Skin of body (tissue), 2 donors: ENCODE data around the gene MGLL. TPM values are rescaled to one million over a fixed set of nuclear protein-coding genes. Genes with fewer than 3 reads are reported as not detected.

ENCODE experiments used
- DNase-seq: peaks from one replicate; lab custom pipeline; 2025; lab: John Stamatoyannopoulos, UW
- total RNA-seq: library from RNA; depleted of rRNA; stranded (reverse); fragments of >200 nt; gene quantifications from one replicate; pipeline ENCODE4 v1.2.3, GENCODE V29; 2014

Gene MGLL
- total RNA-seq, 1 donor from 2014 or later = 32.7 TPM

DNA sequence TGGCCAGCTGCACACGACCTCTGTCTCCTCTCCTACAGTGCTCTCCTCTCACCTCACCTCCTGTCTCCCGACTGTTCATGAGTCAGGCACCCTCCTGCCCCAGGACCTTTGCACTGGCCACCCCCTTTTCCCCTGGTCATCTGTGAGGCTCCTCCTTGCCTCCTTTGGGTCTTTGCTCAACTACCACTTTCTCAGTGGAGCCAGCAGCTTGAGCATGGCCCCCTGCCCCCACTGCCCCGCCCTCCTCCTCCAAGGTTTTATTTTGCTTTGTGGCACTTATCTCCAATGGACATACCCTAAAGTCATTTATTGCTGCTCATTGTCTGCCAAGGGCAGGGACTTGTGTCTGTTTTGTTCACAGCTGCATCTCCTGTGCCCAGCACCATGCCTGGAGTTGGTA, 64.3 kb downstream of the MGLL start:
- no peak for DNase-seq

- DNase-seq = no peak
Observed at GRCh38 chr3:127755305-127755681, 67.0 kb downstream of the MGLL start.

GRCh38 chr3:127754411-127755304, 67.7 kb downstream of the MGLL start:
- no peak for DNase-seq

DNA sequence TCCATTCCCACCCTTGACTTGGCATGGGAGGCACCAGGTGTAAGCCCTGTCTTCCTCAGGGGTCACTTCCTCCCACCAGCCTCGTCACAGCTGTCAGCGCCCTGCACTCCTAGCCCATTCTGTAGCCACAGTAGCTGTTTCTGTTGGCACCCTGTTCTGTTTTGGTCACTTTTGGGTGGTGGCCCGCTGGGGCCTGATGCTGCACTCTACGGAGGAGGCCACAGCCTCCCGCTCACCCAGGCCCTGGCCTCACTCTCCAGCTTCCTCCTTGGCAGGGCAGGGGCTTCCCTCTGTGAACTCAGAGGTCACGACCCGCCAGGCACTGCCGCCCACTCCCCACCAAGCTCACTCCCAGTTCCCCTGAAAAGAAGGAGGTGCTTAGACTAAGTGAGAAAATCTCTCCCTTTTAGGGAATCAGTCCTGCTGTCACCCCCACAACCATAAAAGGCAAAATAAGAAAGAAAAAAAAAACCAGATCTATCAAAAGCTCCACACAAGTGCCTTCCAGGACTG, 68.4 kb downstream of the MGLL start:
- no peak for DNase-seq

DNA sequence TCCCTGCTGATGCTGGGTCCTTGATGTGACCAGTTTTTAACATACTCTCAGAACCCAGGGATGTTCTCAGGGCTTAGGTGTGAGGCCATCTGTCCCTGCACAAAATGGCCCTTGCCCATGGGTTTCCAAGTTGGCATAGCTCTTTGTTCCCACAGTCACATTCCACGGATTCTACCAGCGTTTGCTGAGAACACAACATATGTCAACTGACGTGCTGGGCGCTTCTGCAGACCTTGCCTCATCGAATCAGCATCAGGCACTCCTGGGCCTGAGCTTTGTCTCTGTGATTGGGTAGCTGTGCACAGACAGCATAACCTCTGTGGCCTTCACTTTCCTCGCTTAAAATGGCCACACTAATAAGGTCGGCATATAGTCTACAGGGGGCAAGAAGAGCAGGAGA, 69.0 kb downstream of the MGLL start:
- DNase-seq = no peak

DNA sequence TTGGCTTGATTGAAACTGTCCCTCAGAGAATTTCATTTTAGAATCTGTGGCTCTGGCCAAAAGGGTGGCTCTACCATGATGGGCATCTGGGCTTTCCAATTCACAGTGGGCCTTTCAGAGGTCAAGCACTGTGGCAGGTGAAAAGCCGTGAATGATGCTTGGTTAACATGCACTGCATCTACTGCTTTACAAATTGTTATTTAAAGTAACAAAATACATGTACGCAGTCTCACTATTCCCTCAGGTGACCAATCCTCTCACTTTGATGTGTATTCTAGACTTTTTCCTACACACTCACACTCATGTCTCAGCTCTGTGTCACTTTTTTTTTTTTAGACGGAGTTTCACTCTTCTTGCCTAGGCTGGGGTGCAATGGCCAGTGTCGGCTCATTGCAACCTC, 70.5 kb downstream of the MGLL start:
- no peak for DNase-seq

DNA sequence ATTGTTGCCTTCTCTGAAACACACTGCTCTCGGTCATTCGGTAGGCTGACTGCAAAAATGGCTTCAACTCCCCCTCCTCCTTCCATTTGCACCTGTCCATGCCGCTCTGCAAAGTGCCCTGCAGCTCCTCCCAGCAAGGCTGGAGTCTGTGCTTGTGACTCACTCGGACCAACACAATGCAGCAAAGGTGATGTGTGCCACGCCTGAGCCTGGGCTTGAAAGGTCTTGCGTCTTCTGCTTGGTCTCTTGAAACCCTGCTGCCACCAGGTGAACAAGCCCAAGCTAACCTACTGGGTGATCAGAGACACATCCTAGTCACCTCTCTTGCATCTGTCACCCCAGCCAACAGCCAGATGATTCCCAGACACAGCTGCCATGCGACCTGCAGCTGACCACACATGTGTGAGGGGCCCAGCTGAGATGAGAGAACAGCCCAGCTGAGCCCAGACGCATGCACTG, 71.1 kb downstream of the MGLL start:
- no peak for DNase-seq

GRCh38 chr3:127750226-127751031, 71.9 kb downstream of the MGLL start:
- DNase-seq = no peak

DNA sequence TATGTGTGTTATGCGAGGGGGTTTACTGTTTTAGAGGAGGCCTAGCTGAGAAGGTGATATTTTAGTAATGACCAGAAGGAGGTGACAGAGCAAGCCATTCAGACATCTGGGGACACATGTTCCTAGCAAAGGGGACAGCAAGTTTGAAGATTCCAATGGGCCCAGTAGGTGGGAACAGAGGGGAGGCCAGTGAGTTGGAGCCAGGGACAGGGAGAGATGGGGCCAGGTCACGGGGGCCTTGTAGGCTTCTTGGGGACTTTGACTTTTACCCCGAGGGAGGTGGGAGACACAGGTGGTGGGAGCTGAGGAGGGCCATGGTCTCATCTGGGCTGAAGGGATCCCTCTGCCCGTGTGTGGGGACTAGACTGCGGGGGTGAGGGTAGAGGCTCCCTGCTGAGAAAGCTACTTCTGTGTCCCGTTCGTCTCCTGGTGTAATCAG, 72.5 kb downstream of the MGLL start:
- DNase-seq = no peak

DNA sequence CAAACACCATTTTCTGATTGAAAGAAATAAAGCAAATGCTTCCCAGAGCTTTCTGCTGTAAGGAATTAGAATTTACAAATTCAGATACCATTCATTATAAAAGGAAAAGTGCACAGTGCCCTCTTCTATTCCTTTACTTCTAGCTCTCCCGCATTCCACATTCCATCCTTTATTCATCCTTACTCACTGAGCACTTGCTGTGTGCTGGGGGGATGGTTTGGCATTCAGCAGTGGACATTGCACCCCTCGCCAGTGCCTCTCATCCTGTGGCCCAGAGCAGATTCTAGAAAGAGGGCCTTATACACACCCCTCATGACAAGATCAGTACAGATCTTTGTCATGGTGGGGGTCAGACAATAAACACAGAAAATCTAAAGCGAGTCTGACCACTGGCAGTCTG, 73.0 kb downstream of the MGLL start:
- DNase-seq = no peak

GRCh38 chr3:127748754-127749327, 73.5 kb downstream of the MGLL start:
- DNase-seq = no peak

GRCh38 chr3:127747751-127748521, 74.4 kb downstream of the MGLL start:
- no peak for DNase-seq

- no peak for DNase-seq
Observed at GRCh38 chr3:127747066-127747465, 75.2 kb downstream of the MGLL start.

GRCh38 chr3:127746400-127747057, 75.8 kb downstream of the MGLL start:
- no peak for DNase-seq

GRCh38 chr3:127745656-127746399, 76.5 kb downstream of the MGLL start:
- DNase-seq = no peak

DNA sequence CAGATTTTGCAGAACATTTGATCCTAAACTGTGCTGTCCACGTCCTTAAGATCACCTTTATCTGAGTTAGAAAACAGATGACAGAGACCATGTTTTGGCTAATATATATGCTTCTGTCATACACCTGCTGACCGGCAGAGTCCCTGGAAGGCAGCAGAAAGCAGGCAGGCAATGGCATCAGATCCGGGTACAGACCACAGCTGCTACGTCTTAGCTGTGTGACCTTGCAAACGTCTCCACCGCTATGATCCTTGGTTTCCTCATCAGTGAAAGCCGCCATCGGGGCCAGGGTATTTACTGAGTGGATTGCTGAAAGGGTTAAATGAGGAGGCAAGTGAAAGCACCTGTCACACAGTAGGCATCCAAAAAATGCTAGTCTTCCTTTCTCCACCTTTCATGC, 77.4 kb downstream of the MGLL start:
- no peak for DNase-seq

DNA sequence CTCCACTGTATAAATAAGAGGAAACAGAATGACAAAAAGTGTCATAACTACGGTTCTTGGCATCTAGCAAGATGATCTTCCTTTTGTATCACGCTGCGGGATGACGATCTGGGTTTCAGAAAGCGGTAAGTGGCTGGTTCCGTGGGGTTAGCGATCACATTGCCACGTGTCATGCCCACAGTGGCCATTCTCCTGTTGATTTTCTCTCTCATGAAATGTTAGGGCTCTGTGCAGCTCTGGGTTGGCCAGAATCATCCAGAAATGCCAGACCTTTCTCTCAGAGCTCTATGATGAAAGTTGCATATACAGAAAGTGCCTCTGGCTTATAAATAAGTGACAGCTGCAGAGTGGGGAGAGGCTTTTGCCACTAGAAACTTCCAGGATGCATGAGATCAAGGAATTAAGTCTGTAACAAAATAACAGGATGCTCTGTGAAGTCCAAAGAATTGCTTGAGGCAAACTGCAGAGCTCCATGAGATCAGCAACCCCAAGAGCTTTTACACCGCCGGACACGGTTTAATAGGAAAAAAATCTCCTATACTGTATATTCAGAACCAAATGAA, 78.0 kb downstream of the MGLL start:
- DNase-seq = no peak

DNA sequence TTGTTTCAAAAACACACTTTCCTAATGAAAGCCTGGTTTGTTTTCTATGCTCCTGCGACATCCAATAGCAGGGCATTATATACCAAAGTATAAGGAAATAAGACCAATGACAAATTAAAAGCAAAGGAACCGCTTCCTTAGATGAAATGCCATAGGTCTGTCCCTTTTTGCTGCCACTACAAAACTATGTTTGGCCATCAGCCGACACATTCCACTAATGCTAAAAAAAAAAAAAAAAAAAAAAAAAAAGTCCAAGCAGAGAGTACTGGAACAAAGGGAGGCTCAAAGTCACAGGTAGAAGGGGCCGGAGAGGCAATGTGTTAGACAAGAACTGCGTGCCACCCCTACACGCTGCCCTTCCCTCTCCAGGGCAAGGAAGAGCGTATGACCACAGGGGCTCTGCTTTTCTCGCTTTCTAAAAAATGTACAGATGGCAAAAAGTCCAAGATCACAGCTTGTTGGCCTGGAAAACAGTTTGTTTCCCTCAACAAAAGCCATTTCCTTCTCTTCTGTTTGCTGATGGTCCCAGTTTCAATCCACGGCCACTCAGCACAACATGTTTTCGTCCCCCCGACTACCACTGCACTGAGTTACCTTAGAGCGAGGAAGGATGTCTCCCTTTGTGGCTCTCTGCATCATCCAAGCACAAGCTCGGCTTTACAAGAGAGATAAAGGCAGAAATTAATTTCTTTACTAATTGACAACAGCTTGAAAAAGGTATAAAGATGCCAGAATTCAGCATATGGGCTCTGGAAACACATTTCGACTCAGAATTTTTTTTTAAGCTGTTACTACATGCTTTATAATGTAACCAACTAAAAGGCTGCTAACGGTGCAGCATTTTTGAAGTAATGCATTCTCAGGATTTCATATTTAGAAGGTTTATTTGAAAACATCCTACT, 78.7 kb downstream of the MGLL start:
- peak; percentile 45 for DNase-seq
